ENCODE data around the gene NPL.

The NPL gene

GRCh38 chr1:182779530-182779929, 10.0 kb upstream of the NPL start:
- no peak for DNase-seq

GRCh38 chr1:182781841-182782586, 7.6 kb upstream of the NPL start:
- DNase-seq = peak; percentile 84

GRCh38 chr1:182782587-182782913, 7.0 kb upstream of the NPL start:
- no peak for DNase-seq

- no peak for DNase-seq
These were observed 6.5 kb upstream of the NPL start for GRCh38 chr1:182783068-182783467.

GRCh38 chr1:182784556-182785171, 4.9 kb upstream of the NPL start:
- DNase-seq = peak; percentile 50

GRCh38 chr1:182785181-182785580, 4.4 kb upstream of the NPL start:
- DNase-seq = no peak

GRCh38 chr1:182786223-182786994, 3.2 kb upstream of the NPL start:
- DNase-seq = peak; percentile 66

- no peak for DNase-seq
These were observed 2.6 kb upstream of the NPL start for GRCh38 chr1:182786995-182787324.

- DNase-seq = no peak
These were observed 2.0 kb downstream of the NPL start for GRCh38 chr1:182791281-182792179.

GRCh38 chr1:182794091-182794490, 4.5 kb downstream of the NPL start:
- DNase-seq = no peak

GRCh38 chr1:182794676-182795201, 5.2 kb downstream of the NPL start:
- DNase-seq = no peak

- peak; percentile 95 for DNase-seq
These were observed 6.1 kb downstream of the NPL start for GRCh38 chr1:182795563-182796228.

- DNase-seq = no peak
These were observed 12.6 kb downstream of the NPL start for GRCh38 chr1:182802006-182802803.

- DNase-seq = no peak
These were observed 14.3 kb downstream of the NPL start for GRCh38 chr1:182803846-182804245.

GRCh38 chr1:182806015-182806678, 16.6 kb downstream of the NPL start:
- DNase-seq = no peak

GRCh38 chr1:182807907-182808306, 18.3 kb downstream of the NPL start:
- no peak for DNase-seq

GRCh38 chr1:182809414-182809957, 19.9 kb downstream of the NPL start:
- no peak for DNase-seq

- no peak for DNase-seq
These were observed 22.6 kb downstream of the NPL start for GRCh38 chr1:182811975-182812722.

GRCh38 chr1:182816863-182817262, 27.3 kb downstream of the NPL start:
- no peak for DNase-seq

- DNase-seq = no peak
These were observed 28.2 kb downstream of the NPL start for GRCh38 chr1:182817802-182818201.
